Measurements from ENCODE around the gene BTN1A1. TPM values are rescaled to one million over a fixed set of nuclear protein-coding genes. Genes with fewer than 3 reads are reported as not detected.

Gene BTN1A1
- total and polyA plus RNA-seq, 9 of the 15 experiments (the other 6 are each of a cell fraction or from before 2014, with no cell fraction given) = 0.01 to 0.15 (median 0.06) TPM; not detected in 4

GRCh38 chr6:26532699-26533531 is 32.8 kb downstream of the BTN1A1 start (continued):
- TF ChIP-seq E2F5 (CRISPR knock-in tag; IDR thresholded peaks at IDR 0.05) = no peak
- TF ChIP-seq FIP1L1 (IDR thresholded peaks at IDR 0.05; ENCODE audit: low read depth, low read length, poor library complexity, severe bottlenecking) = no peak
- no peak; the same call in none of the 2 replicates for TF ChIP-seq FOSL1 (tag; conservative IDR thresholded peaks at IDR 0.05)
- peak; percentile 62; the same call in 1 of the 2 replicates for TF ChIP-seq TARDBP (IDR thresholded peaks at IDR 0.05)
- TF ChIP-seq ZNF609 (CRISPR knock-in tag; IDR thresholded peaks at IDR 0.05; ENCODE audit: borderline replicate concordance) = no peak
- peak; percentile 87 for TF ChIP-seq LCOR (CRISPR knock-in tag; IDR thresholded peaks at IDR 0.05)
- peak; percentile 8 for TF ChIP-seq MEIS2 (IDR thresholded peaks at IDR 0.05; ENCODE audit: partially characterized antibody)
- no peak for TF ChIP-seq E2F3 (CRISPR knock-in tag; IDR thresholded peaks at IDR 0.05)
- TF ChIP-seq ZEB2 (IDR thresholded peaks at IDR 0.05) = peak; percentile 17; the same call in 1 of the 2 replicates
- no peak for TF ChIP-seq ZNF212 (CRISPR knock-in tag; IDR thresholded peaks at IDR 0.05)
- no peak for TF ChIP-seq ZBTB49 (CRISPR knock-in tag; IDR thresholded peaks at IDR 0.05; ENCODE audit: borderline replicate concordance)
- no peak for TF ChIP-seq BCL6 (CRISPR knock-in tag; IDR thresholded peaks at IDR 0.05)
- TF ChIP-seq ZBTB5 (IDR thresholded peaks at IDR 0.05) = peak; percentile 84
- no peak for TF ChIP-seq HLTF (IDR thresholded peaks at IDR 0.05)
- TF ChIP-seq ZKSCAN3 (CRISPR knock-in tag; IDR thresholded peaks at IDR 0.05) = no peak
- peak; percentile 67 to 97; a peak in 3 of 4 replicates for TF ChIP-seq TBL1XR1 (IDR thresholded peaks at IDR 0.05; ENCODE audit: low read length in 2 of 2)
- peak; percentile 62; the same call in 1 of the 2 replicates for TF ChIP-seq HDAC2 (IDR thresholded peaks at IDR 0.05)
- no peak for TF ChIP-seq CBFA2T3 (IDR thresholded peaks at IDR 0.05)
- no peak for TF ChIP-seq PRPF4 (IDR thresholded peaks at IDR 0.05; ENCODE audit: insufficient read depth, low read depth, low read length, poor library complexity, severe bottlenecking)
